Fibroblast of lung (primary cell): Measurements from ENCODE around the gene AADACL4.

Experiments
- CTCF ChIP-seq, 2 donors: IDR thresholded peaks in 1 of 2; conservative IDR thresholded peaks in 1 of 2; 1 replicate in 1 of 2; 2 replicates in 1 of 2; pipeline ENCODE4 v1.5.1; 2011 to 2012; ENCODE audit warnings: low read length in 2 of 2, control low read depth in 1 of 2, inconsistent platforms in 1 of 2, low read depth in 1 of 2, mild to moderate bottlenecking in 1 of 2
- EZH2 ChIP-seq: IDR thresholded peaks from 2 replicates; pipeline ENCODE4 v1.5.1; 2012; ENCODE audit warnings: low read length, control low read depth, mild to moderate bottlenecking; ENCODE audit errors: missing control alignments

GRCh38 chr1:12594490-12594889 lies 49.4 kb upstream of the AADACL4 start:
- TF ChIP-seq CTCF (conservative IDR thresholded peaks at IDR 0.05 in 1 of 2, IDR thresholded peaks at IDR 0.05 in 1 of 2; ENCODE audit: low read depth in 1 of 2, low read length in 2 of 2) (no peak), EZH2 (no peak)
